CD4-positive, alpha-beta T cell treated with Interleukin-6 at 100 ng/mL for 8 hours (primary cell): Measurements from ENCODE around the gene AMIGO3.
"Not testable (repeated sequence)": the region's sequence is repeated elsewhere in the genome, so short reads cannot be mapped to it uniquely, and the experiment has no call there.

ENCODE experiments used
- DNase-seq: peaks from one replicate; pipeline ENCODE4 v3.0.0-alpha.2; 2020; ENCODE audit warnings: mixed read lengths, low spot score

AMIGO3 gene

GRCh38 chr3:49719214-49719884 lies at the start of gene AMIGO3:
AMIGO3 (minus strand) TSS chr3:49719684; CDS start chr3:49719465, 219 bp downstream.
- DNase-seq, result peak; percentile 87

- DNase-seq, result no peak
Measured at GRCh38 chr3:49763981-49764380, 44.5 kb upstream of the AMIGO3 start.

GRCh38 chr3:49761661-49762060 lies 42.2 kb upstream of the AMIGO3 start:
- no peak for DNase-seq

GRCh38 chr3:49759226-49759625 lies 39.7 kb upstream of the AMIGO3 start:
- no peak for DNase-seq

- DNase-seq, result no peak
Measured at GRCh38 chr3:49757197-49757596, 37.7 kb upstream of the AMIGO3 start.

GRCh38 chr3:49756036-49756435 lies 36.6 kb upstream of the AMIGO3 start:
- no peak for DNase-seq

- DNase-seq, result no peak
Measured at GRCh38 chr3:49754536-49754935, 35.1 kb upstream of the AMIGO3 start.

- DNase-seq, result no peak
Measured at GRCh38 chr3:49751501-49751900, 32.0 kb upstream of the AMIGO3 start.

GRCh38 chr3:49750056-49750455 lies 30.6 kb upstream of the AMIGO3 start:
- DNase-seq, result no peak

- DNase-seq, result not testable (repeated sequence)
Measured at GRCh38 chr3:49748874-49749273, 29.4 kb upstream of the AMIGO3 start.

GRCh38 chr3:49747792-49748480 lies 28.5 kb upstream of the AMIGO3 start:
- DNase-seq, result no peak

GRCh38 chr3:49745986-49746385 lies 26.5 kb upstream of the AMIGO3 start:
- DNase-seq, result no peak

- DNase-seq, result no peak
Measured at GRCh38 chr3:49740427-49740826, 20.9 kb upstream of the AMIGO3 start.

- DNase-seq, result no peak
Measured at GRCh38 chr3:49738067-49738713, 18.7 kb upstream of the AMIGO3 start.

GRCh38 chr3:49734752-49735151 lies 15.3 kb upstream of the AMIGO3 start:
- DNase-seq, result no peak

GRCh38 chr3:49733551-49733950 lies 14.1 kb upstream of the AMIGO3 start:
- DNase-seq, result no peak

- no peak for DNase-seq
Measured at GRCh38 chr3:49732597-49732996, 13.1 kb upstream of the AMIGO3 start.

- no peak for DNase-seq
Measured at GRCh38 chr3:49729966-49730609, 10.6 kb upstream of the AMIGO3 start.

- DNase-seq, result no peak
Measured at GRCh38 chr3:49727924-49728361, 8.5 kb upstream of the AMIGO3 start.

GRCh38 chr3:49727154-49727923 lies 7.9 kb upstream of the AMIGO3 start:
- no peak for DNase-seq

GRCh38 chr3:49725906-49726681 lies 6.6 kb upstream of the AMIGO3 start:
- DNase-seq, result no peak
